GM19035 (cell line): ENCODE data around the gene CLDN6.
A peak's percentile ranks its signal among the peaks of the same experiment; 100 is the strongest.

Experiments
- ATAC-seq: cut with Tn5 transposase; IDR thresholded peaks from one replicate; pipeline ENCODE4 v1.9.1; 2021; ENCODE audit not compliant: unreplicated experiment

Gene CLDN6

GRCh38 chr16:3015865-3016521, 2.0 kb downstream of the CLDN6 start:
- ATAC-seq, result no peak

- no peak for ATAC-seq
These were observed 3.0 kb downstream of the CLDN6 start for GRCh38 chr16:3014971-3015370.

- ATAC-seq, result no peak
These were observed 3.8 kb downstream of the CLDN6 start for GRCh38 chr16:3013998-3014690.

DNA sequence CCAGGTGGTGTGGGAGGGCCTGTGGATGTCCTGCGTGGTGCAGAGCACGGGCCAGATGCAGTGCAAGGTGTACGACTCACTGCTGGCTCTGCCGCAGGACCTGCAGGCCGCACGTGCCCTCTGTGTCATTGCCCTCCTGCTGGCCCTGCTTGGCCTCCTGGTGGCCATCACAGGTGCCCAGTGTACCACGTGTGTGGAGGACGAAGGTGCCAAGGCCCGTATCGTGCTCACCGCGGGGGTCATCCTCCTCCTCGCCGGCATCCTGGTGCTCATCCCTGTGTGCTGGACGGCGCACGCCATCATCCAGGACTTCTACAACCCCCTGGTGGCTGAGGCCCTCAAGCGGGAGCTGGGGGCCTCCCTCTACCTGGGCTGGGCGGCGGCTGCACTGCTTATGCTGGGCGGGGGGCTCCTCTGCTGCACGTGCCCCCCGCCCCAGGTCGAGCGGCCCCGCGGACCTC, 4.5 kb downstream of the CLDN6 start:
- no peak for ATAC-seq

DNA sequence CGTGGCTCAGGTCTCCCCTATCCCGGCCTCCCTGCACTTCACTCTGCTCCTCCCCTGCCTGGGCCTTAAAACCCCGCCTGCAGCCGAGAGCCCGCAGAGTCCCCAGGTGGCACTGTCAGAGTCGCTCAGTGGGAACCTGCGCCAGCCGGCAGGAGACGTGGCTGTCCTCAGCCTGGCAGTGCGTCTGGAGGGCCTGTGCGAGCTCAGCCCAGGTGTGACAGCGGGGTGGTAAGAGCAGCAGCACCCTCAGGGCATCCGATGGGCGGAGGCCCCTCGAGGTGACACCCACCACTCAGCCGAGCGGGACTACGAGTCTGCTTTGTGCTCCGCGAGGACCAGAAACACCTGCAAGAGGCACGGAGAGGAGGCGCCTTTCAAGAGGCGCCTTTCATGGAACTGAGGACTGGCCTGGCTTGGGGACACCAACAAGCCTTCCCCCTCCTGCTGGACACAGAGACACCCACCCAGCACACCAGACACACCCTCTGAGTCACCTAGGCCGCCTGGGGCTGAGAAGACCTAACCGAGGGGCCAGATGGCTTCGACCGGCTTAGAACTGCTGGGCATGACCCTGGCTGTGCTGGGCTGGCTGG, 5.1 kb downstream of the CLDN6 start, which contains the start of gene CLDN9:
Gene CLDN9, plus strand, starts transcription at position 96 of the 593 bp plus-strand sequence. Its CDS starts 440 bp downstream, at position 536.
- ATAC-seq, result no peak

DNA sequence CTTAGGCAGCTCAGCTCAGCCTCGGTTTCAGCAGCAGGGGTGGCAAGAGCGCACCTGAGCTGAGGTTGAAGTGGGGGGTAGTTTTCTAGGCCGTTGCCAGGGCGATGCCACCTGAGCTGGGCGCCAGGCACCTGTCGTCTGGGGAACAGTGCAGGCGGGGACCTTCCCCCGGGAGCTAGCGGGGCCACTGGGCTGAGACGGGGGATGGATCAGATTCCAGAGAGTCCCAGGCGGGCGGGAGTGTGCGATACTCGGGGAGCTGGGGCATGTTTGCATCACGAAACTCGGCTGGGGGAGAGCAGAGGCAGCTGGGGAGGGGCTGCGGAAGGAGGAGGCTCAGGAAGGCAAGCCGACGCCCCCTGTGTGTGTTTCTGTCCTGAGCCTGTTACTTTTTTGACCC, 5.7 kb downstream of the CLDN6 start:
- no peak for ATAC-seq

- ATAC-seq, result no peak
These were observed 7.5 kb downstream of the CLDN6 start for GRCh38 chr16:3010510-3010909.

DNA sequence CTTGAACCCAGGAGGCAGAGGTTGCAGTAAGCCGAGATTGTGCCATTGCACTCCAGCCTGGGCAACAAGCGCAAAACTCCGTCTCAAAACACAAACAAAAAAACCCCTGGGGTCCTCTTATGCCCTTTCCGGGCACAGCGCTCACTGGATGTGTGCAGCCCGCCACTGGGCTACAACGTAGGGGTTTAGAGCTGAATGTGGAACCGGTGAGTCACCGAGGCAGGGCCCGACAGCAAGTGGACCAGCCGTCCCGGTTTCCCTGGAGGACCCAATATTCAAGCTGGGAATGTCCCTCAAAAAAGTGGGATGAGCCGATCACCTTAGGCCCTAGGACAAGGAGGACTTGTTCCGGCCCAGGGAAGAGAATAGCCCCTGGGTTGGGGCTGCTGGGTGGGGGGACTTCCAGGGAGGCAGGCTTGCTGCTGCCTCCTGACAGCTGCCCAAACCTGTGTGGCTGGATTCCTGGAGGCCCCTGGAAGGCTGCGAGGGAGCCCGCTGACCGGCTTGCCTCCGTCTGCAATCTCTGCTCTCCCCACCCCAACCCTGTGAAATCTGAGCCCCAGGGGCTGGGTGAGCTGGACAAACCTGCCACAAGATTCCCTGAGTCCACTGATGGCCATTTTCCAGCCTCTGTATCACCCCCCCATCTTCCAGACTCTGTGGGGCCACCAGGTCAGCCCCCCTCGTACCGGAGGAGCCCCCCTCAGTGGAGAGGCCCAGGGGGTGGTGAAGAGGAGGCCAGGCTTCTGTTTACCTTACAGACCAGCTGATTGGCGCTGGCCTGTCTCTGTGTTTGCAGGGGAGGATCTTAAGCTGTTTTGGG, 8.2 kb downstream of the CLDN6 start:
- no peak for ATAC-seq

DNA sequence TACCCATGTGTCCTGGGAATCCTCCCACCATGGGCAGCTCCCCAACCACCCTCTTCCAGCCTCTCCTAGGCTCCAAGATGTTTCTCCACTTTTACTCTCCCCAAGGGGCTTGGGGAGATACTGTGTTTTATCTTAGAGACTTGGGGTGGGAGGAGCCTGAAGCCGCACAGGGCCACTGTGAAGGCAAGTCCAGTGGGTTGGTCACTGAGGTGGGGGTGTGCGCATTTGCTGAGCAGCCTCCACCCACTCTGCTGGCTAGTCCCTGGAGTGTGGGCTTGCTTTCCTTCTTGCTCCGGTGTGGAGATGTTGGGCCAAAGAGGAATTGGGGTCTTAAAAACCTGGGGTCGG, 9.3 kb downstream of the CLDN6 start:
- ATAC-seq, result no peak

DNA sequence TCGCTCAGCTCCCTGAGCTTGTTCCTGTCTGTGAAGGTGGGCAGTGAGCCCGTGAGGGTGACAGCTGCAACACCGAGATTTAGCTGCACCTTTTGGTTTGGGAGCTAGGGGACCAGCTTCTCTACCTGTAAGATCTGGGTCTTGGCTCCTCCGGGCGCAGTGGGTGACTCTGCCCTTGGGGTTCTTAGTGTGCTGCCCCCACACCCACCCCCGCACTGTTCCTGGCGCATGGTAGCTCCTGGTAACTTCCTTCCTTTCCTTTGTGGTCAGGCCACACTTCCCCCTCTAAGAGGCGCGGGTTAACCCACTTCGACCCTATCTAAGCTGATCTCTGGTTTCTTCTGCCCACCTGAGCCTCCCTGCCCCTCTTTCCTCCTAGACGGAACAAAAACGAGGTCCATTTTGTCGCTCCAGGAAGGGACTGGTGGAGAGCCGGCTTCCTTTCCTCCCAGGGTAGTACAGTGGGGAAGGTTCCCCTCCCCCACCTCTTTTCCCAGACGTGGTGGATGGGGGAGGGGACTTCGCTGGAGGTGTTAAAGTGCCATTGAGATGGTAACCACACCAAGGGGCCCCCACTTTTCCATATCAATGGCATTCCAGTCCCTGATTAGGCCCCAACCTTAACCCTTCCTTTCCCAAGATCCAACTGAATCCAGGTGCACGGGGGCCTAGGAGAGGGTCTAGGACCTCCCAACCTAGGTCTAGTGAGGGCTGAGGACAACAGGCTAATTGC, 9.9 kb downstream of the CLDN6 start:
- ATAC-seq, result no peak

DNA sequence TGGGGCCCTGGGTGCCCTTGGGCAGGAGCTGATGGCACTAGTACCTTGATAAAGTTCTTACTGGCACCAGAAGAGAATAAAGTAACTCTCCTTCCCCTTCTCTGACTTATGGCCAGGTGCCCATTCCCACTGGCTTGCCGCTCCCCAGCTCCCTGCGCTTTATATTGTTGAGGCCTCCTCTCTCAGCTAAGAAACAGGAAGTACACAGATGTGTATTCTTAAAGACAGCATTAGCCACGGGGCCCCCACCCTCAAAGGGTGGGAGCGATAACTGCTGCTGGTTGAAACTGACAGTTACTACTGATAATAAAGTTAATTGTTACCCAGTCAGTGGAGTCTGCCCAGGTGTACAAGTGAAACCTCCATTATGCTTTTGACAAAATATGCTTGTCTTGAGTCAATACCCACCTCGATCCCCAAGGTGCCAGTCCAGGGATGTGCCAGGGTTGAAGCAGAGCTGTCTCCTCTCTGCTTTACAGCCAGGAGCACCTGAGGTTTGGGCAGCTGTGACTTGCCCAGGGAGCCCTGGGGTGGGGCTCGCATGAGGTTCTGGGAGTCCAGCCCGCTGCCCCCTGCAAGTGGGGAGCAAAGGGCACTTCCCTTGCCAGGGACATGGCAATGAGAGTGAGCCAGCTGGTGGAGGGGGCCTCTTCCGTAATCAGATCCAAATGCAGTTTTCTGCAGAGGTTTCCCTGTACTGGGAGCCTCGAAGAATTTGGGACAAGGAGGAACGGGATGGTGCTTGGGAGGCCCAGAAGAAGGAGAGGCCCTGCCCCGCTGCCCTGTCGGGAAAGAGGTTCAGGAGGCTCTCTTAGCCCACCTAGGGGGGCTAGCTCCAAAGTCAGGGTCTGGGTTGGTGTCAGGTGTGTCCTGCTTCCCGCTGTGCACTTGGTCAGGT, 10.7 kb downstream of the CLDN6 start:
- ATAC-seq, result no peak

DNA sequence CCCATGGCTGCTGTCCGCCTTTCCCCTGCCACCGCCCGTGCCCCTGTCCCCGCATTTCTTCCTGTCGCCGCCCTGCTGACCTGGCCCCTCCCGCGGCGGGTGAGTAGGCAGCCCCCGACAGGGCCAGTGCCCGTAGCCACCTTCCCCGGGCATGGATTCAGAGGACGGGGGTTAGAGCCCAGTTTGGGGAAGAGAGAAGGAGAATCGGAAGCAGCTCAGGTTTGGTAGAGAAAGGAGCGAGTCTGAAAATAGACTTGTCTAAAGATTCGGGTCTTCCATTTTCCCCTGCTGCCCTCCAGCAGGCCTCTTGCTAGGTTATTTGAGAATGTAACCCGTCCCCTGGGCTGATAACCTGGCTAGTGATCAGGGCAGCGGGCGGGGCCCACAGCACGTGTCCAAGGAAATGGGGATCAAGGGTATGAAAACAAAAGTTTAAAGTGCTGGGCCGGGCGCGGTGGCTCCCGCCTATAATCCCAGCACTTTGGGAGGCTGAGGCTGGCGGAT, 13.2 kb downstream of the CLDN6 start:
- ATAC-seq, result no peak

DNA sequence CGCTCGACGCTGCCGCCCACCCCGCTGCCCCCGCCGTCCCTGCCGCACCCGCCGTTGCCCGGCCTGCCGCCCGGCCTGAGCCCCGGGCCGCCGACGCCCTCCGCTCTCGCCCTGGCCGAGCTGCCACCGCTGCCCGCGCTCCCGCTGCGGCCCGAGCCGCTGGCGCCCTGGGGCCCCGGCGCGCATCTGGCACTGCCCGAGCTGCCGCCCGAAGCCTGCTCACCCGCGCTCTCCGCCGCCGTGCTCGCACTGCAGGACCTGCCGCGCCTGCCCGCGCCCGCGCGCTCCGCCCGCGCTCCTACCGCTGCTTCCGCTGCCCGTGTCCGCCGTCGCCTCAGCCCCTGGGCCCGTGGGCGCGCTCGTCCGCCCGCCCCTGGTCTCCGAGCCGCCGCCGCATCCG, 13.7 kb downstream of the CLDN6 start:
- peak; percentile 18 for ATAC-seq

DNA sequence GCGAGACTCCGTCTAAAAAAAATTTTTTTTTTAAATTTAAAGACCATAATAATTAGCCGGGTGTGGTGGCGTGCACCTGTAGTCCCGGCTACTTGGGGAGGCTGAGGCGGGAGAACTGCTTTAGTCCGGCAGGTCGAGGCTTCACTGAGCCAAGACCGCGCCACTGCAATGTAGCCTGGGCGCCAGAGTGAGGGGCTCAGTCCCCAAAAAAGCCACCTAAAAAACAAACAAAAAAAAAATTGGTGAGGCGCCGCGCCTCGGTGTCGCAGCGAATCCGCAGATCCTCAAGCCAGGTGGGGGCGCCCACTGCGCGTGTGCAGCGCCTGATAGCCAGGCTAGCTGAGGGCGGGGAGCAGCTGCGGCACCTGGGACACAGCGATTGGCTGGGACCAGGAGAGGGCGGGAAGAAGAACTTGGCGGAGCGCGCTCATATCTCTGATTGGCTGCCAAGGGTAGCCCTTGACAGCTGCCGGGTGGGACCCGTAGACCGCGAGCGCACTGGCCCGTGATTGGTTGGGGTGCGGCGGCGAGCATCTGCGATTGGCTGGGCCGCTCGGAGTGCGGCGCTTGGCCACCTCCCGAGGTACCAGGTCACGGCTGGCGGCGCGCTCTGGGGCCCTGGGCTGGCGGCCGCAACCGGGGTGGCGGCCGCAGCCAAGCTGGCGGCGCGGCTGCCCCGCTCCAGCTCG, 14.3 kb downstream of the CLDN6 start:
- ATAC-seq, result peak; percentile 95

- no peak for ATAC-seq
These were observed 16.7 kb downstream of the CLDN6 start for GRCh38 chr16:3001316-3001715.

DNA sequence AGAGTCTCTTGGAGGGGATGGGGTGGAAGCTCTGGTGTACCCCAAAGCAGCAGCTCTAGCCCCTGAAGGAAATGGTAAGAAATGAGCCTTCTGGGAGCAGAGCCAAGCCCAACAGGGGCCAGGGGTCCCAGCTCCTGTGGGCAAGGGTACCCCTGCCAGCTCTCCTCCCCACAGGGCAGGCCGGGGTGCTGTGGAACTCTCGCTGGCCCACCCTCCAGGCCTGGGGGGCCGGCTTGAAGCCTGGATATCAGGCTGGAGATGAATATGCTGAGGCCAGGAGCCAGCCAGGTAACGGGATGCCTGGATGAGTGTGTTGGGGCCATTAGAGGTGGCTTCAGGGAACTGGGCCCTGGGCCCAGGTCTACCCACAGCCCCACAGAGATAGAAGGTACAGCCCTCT, 17.4 kb downstream of the CLDN6 start:
- no peak for ATAC-seq

GRCh38 chr16:2999929-3000328, 18.1 kb downstream of the CLDN6 start:
- ATAC-seq, result no peak

DNA sequence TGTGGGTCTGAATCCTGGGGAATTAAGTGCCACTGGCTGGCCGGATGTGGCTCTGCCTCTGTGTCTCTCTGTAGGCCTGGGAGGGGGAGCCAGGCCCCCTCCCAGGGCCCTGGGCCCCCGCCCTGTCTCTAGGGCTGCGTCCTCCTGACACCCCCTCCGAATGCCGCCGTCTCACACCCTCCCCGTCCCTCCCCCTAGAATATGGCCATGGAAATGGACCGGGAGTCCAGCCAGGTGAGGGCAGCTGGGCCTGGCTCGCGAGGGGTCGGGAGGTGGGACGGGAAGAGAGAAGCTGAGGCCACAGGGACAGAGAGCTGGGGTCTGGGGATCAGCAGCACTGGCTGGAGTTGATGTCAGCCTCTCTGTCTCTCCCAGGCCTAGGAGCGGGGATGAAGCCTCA, 21.7 kb downstream of the CLDN6 start:
- no peak for ATAC-seq
